ENCODE results near the gene PHACTR1.

DNA sequence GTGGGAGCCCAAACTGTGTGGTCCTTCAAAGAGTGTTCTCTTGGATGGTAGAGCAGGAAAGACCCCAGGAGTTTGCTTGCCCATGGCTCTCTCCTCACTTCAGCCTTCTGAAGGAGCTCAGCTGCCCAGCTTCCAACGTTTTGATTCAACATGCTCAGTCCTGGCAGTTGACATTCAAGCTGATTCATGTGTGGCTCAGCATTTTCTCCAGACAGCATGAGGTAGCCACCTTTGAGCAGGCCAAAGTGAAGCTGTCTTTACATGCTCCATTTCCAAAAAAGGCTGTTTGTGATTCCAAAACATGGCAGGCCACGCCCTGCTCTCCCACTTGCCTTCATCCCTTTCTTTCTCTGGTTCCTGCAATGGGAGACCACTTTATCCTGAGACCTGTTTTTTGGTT lies 331.5 kb downstream of the PHACTR1 start:
- TF ChIP-seq POLR2A (IDR thresholded peaks at IDR 0.05; ENCODE audit: low read depth, low read length) (no peak), CTCF (conservative IDR thresholded peaks at IDR 0.05; ENCODE audit: low read depth, low read length) (no peak), MXI1 (IDR thresholded peaks at IDR 0.05; ENCODE audit: borderline replicate concordance, low read depth, low read length) (no peak), MAFK (IDR thresholded peaks at IDR 0.05; ENCODE audit: low read depth, low read length) (no peak), MAZ (IDR thresholded peaks at IDR 0.05; ENCODE audit: borderline replicate concordance, low read depth, low read length) (no peak), CEBPB (IDR thresholded peaks at IDR 0.05; ENCODE audit: low read depth, low read length) (no peak), CHD1 (IDR thresholded peaks at IDR 0.05; ENCODE audit: low read depth, low read length) (no peak), FOS (IDR thresholded peaks at IDR 0.05; ENCODE audit: low read depth, low read length) (no peak), USF2 (IDR thresholded peaks at IDR 0.05; ENCODE audit: low read depth, low read length) (no peak), BHLHE40 (IDR thresholded peaks at IDR 0.05; ENCODE audit: low read depth, low read length) (no peak), RCOR1 (IDR thresholded peaks at IDR 0.05; ENCODE audit: insufficient replicate concordance, low read length) (no peak)
- TF ChIP-seq, protein P1, sequence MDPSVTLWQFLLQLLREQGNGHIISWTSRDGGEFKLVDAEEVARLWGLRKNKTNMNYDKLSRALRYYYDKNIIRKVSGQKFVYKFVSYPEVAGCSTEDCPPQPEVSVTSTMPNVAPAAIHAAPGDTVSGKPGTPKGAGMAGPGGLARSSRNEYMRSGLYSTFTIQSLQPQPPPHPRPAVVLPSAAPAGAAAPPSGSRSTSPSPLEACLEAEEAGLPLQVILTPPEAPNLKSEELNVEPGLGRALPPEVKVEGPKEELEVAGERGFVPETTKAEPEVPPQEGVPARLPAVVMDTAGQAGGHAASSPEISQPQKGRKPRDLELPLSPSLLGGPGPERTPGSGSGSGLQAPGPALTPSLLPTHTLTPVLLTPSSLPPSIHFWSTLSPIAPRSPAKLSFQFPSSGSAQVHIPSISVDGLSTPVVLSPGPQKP (IDR thresholded peaks at IDR 0.05; ENCODE audit: borderline replicate concordance, low read depth, low read length): no peak
